ENCODE results near the gene SLC25A12.

SLC25A12 gene

DNA sequence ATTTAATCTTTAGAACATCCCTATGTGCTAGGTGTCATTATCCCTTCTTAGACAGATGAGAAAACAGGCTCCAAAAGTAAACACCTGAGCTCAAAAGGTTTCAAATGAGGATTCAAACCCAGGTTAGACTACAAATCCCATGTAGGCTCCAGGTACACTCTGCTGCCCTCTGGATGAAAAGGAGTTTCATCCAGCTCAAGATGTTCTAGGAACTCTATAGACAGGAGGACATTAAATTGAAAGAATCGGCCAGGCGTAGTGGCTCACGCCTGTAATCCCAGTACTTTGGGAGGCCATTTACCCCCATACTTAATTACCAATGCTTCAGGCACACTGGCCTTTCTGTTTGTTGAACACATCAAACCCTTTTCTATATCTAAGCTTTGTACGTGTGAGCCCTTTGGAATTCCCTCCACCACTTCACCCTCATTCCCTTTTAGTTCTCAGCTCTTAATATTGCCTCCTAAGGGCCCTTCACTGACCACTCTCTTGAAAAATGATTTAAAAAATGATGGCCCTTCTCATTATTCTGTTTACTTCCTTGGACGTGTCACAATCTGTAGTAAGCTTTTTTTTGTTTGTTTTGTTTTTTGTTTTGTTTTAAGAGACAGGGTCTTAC lies 10.7 kb downstream of the SLC25A12 start:
- DNase-seq, result no peak

DNA sequence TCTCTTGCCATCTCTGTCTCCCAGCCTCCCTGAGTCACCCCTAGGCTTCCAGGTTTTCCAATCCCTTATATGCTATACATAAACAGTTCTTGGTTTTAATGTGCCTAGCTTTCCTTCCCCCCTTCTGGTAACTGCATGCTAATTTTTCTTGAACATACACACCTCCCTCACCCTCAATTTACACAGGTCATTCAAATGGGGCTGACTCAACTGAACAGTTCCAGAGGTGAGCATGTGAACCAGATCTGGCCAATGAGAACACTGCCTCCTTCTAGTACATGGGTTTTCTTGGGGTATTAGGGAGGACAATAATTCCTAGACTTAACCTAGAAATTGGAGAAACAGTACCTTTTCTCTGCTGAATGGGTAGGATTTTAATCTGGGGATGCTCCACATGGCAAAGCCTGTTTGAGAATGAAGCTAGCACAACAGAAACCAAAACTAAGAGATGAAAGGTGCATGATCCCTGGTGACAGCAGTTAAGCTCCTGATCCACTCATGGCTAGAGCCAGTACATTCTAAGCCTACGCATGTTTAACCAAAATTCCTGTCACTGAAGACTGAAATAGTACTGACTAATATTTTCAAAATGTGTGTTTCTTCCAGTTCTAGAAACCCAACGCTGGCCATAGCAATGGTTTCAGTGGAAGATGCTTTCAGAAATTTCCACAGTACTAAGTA lies 11.8 kb downstream of the SLC25A12 start:
- DNase-seq, result no peak

- DNase-seq, result no peak
These were observed 13.3 kb downstream of the SLC25A12 start for GRCh38 chr2:171880774-171881173.

DNA sequence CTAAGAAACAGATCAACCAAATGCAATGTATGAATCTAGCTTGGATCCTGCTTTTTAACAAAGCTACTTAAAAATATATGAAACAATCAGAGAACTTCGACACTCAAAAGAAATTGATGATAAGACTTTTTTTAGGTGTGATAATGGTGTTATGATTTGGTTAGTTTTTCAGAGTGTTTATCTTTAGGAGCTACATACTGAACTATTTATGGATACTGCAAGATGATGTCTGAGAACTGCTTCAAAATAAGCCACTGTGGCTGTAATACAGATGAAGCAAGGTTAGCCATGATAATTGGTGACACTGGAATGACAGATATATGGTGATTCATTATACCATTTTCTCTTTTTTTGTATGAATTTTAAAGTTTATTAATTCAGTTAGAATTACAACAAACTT lies 14.2 kb downstream of the SLC25A12 start:
- no peak for DNase-seq

GRCh38 chr2:171878481-171878993 lies 15.5 kb downstream of the SLC25A12 start:
- no peak for DNase-seq

DNA sequence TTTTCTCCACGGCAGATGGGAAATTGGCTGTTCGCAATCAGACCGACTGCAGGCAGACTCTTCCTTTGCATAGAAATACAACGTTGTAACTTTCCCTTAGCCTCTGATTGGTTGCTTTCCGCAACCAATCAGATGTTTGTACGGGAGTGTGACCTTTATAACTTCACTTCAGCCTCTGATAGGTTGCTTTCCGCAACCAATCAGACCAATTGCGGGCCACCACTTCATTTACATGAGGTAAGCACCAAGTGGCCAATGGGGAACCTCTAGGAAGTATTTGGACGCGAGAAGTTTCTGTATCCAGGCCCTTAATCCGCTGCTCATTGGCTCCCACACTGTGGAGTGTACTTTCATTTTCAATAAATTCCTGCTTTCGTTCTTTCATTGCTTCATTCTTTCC lies 19.1 kb downstream of the SLC25A12 start:
- no peak for DNase-seq

DNA sequence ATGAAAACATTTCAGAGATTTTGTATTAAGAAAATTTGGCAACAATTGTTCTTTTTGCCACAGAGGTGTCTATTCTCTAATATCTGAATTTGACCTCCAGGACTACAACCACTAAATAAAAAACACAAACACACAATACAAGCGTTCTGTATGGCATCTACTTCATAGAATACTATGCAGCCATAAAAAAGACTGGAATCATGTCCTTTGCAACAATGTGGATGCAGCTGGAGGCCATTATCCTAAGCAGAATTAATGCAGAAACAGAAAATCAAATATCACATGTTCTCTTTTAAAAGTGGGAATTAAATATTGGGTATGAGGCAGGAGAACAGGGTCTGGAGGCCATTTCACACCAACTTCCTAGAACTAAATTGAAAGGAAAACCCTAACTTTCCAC lies 19.5 kb downstream of the SLC25A12 start:
- DNase-seq, result no peak

DNA sequence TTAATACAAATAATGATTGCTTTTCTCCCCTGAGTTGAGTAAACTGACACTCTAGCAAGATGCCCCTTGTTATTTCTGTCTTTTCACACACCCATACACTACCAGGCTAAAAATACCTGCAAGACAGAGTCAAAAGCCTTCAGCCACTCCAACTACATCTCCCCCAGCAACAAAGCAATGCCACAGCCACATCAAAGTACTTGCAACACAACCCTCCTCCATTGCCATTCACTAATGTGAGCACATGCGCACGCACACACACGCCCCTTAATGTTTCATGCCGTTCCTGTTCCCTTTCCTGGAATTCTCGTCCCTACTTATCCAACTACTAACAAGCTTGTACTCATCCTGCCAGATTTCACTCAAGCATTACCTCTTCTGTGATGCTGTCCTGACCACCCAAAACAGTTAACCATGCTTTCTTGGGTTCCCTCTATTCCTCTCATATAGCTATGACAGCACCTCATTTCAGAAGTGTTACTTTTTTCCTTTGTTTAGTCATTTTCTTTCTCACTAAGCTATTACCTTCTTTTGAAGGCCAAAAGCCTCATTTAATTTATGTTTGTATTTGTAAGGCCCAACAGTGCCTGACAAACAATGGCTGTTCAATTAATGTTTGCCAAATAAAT lies 29.6 kb downstream of the SLC25A12 start:
- no peak for DNase-seq

GRCh38 chr2:171862501-171862900 lies 31.5 kb downstream of the SLC25A12 start:
- DNase-seq, result no peak

GRCh38 chr2:171858397-171858958 lies 35.6 kb downstream of the SLC25A12 start:
- no peak for DNase-seq

GRCh38 chr2:171855401-171855800 lies 38.6 kb downstream of the SLC25A12 start:
- no peak for DNase-seq

DNA sequence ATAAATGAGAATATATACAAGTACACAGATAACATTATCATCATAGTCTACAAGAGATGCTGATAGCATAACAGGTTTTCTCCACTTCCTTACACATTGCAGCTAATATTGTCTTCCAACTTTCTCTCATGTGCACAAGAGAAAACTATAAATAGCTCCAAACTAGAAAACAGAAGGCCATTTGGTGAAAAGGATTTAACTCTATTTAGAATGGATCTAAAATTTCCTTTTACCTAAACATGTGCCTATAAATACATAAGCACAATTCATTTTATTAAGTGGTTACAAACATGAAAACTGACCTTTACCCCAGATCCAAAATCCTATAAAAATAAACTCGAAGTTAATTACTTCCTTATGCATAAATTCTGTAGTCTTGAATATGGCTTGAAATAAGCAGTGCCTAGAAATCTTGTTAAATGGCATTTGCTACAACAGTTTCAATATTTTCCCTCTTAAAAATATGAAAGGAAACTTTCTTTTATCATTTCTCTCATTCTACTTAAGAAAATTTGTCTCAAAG lies 41.6 kb downstream of the SLC25A12 start:
- no peak for DNase-seq

DNA sequence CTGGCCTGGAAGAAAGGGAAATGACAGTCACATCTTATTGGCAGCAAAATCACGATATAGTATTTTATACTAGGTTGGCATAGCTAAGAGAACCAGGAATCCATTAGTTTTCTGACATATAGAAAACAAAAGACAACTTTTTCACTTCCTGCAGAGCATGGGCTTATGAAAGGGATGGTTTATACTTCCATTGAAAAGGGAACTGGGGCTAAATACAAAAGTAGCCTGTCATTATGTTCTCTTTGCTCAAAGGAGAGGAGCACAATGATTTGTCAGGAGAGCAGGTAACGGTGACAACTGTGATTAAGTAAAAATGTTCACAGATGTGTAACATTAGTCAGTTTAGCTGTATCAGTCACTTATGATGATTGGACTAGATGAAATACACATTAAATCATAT lies 46.4 kb downstream of the SLC25A12 start:
- no peak for DNase-seq

GRCh38 chr2:171846894-171847293 lies 47.1 kb downstream of the SLC25A12 start:
- DNase-seq, result no peak

DNA sequence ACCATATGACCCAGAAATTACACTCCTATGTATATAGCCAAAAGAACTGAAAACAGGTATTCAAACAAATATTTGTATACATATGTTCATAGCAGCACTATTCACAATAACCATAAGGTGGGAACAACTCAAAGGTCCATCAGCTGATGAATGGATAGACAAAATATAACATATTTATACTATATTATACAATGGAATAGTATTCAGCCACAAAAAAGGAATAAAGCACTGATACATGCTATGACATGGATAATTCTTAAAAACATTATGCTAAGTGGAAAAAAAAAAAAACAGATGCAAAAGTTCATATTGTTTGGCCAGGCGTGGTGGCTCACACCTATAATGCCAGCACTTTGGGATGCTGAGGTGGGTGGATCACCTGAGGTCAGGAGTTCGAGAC lies 52.0 kb downstream of the SLC25A12 start:
- no peak for DNase-seq

DNA sequence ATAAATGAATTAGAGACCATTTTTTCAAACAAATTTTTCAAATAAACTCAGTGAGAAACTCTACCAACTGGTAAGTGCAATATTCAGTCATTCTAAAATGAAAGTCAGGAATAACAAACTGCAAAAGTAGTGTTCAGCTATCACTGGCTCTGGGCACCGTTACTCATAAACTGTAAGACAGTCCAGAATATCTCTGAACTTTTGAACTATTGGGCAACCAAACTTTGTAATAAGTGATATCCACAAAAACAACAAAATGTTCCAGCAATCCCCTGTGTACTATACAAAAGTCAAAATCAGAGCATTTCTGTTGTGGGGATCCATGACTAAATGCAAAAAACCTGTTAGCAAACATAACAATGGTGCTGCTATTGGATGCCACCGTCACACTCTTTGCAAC lies 56.3 kb downstream of the SLC25A12 start:
- DNase-seq, result no peak

GRCh38 chr2:171836146-171836910 lies 57.7 kb downstream of the SLC25A12 start:
- no peak for DNase-seq

- no peak for DNase-seq
These were observed 58.7 kb downstream of the SLC25A12 start for GRCh38 chr2:171835386-171835785.

- no peak for DNase-seq
These were observed 59.8 kb downstream of the SLC25A12 start for GRCh38 chr2:171834286-171834685.

DNA sequence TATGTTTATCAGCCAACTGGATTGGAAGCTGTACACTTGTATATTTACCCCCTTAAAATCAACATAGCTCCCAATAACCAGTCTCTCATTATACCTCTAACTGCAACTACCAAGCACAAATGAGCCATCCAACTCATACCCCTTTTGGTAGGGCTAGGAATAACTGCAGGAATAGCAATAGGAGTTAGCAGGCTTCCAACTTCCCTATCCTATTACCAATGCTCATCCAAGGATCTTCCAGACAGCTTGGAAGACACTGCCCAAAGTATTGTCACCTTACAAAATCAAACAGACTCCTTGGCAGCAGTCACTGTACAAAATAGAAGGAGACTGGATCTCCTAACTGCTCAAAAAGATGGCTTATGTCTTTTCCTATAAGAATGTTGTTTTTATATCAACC lies 61.6 kb downstream of the SLC25A12 start:
- DNase-seq, result no peak

DNA sequence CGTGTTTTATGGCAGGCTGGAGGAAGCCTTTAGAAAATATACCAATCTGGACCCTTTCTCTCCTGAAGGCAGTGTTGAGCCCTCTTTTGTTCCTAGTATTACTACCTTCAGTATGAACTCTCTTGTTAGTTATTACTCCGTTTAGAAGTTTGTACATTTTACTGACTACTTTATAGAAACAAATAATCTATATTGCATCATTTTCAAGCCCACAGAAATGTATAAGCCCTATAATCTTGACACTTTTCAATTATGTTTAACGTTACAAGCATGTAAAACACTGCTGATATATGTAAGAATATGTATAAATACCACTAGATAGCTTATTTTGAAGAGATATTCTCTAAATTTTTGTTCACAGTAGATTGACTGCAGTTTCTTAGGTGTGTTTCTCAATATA lies 64.0 kb downstream of the SLC25A12 start:
- no peak for DNase-seq

- no peak for DNase-seq
These were observed 70.0 kb downstream of the SLC25A12 start for GRCh38 chr2:171824086-171824485.

Measured in CD4-positive, alpha-beta T cell treated with Interleukin-10 for 1 hour (primary cell).